Measurements from ENCODE around the gene UGT1A10.
"Not testable (repeated sequence)": the region's sequence is repeated elsewhere in the genome, so short reads cannot be mapped to it uniquely, and the experiment has no call there.

The UGT1A10 gene

GRCh38 chr2:233655043-233655442 lies 18.8 kb downstream of the UGT1A10 start:
- DNase-seq (ENCODE audit: low read depth) = no peak
- no peak for TF ChIP-seq CTCF (IDR thresholded peaks at IDR 0.05; ENCODE audit: insufficient read depth, low read depth, low read length, missing control alignments)

GRCh38 chr2:233655943-233656342 lies 19.7 kb downstream of the UGT1A10 start:
- not testable (repeated sequence) for DNase-seq (ENCODE audit: low read depth); H3K4me3 ChIP-seq (ENCODE audit: low read depth, low read length)

More at GRCh38 chr2:233655043-233655442, 18.8 kb downstream of the UGT1A10 start:
- H3K4me3 ChIP-seq (ENCODE audit: low read depth, low read length) = no peak overlapping the region

- DNase-seq (ENCODE audit: low read depth) = peak; percentile 32
- no peak overlapping the region for H3K4me3 ChIP-seq (ENCODE audit: low read depth, low read length)
- no peak for TF ChIP-seq CTCF (IDR thresholded peaks at IDR 0.05; ENCODE audit: insufficient read depth, low read depth, low read length, missing control alignments)
Observed at GRCh38 chr2:233656443-233656842, 20.2 kb downstream of the UGT1A10 start.

GRCh38 chr2:233658610-233659009 lies 22.4 kb downstream of the UGT1A10 start:
- no peak overlapping the region for H3K4me3 ChIP-seq (ENCODE audit: low read depth, low read length)
- no peak for TF ChIP-seq CTCF (IDR thresholded peaks at IDR 0.05; ENCODE audit: insufficient read depth, low read depth, low read length, missing control alignments)
- DNase-seq (ENCODE audit: low read depth) = no peak

- H3K4me3 ChIP-seq (ENCODE audit: low read depth, low read length) = no peak overlapping the region
- no peak for TF ChIP-seq CTCF (IDR thresholded peaks at IDR 0.05; ENCODE audit: insufficient read depth, low read depth, low read length, missing control alignments)
- no peak for DNase-seq (ENCODE audit: low read depth)
Observed at GRCh38 chr2:233663911-233664310, 27.7 kb downstream of the UGT1A10 start.

GRCh38 chr2:233668605-233669260 lies 32.5 kb downstream of the UGT1A10 start:
- no peak overlapping the region for H3K4me3 ChIP-seq (ENCODE audit: low read depth, low read length)
- TF ChIP-seq CTCF (IDR thresholded peaks at IDR 0.05; ENCODE audit: insufficient read depth, low read depth, low read length, missing control alignments) = no peak
- no peak for DNase-seq (ENCODE audit: low read depth)

GRCh38 chr2:233671290-233672161 lies 35.3 kb downstream of the UGT1A10 start, which contains the start of gene UGT1A9:
TSS of gene UGT1A9 (plus strand) at chr2:233671898. CDS start at chr2:233671935, 37 bp downstream.
- DNase-seq (ENCODE audit: low read depth) = no peak
- H3K4me3 ChIP-seq (ENCODE audit: low read depth, low read length) = no peak within 1 kb of the TSS
- TF ChIP-seq CTCF (IDR thresholded peaks at IDR 0.05; ENCODE audit: insufficient read depth, low read depth, low read length, missing control alignments) = no peak

Measured in GM12865 (cell line).